Colonic mucosa (tissue), 4 donors: ENCODE results near the gene PTPRE. TPM values are rescaled to one million over a fixed set of nuclear protein-coding genes. Genes with fewer than 3 reads are reported as not detected.

ENCODE experiments used
- DNase-seq: peaks from one replicate; pipeline ENCODE4 v3.0.0-alpha.2; 2020
- H3K27ac ChIP-seq: fragments of 200-600 bp; one replicate; pipeline ENCODE4 v1.8.0; 2021
- H3K27me3 ChIP-seq: fragments of 200-600 bp; one replicate; pipeline ENCODE4 v1.8.0; 2021
- H3K36me3 ChIP-seq: fragments of 200-600 bp; one replicate; pipeline ENCODE4 v1.8.0; 2021
- H3K4me1 ChIP-seq: fragments of 200-600 bp; one replicate; pipeline ENCODE4 v1.8.0; 2021; ENCODE audit warnings: mild to moderate bottlenecking
- H3K4me3 ChIP-seq: fragments of 200-600 bp; one replicate; pipeline ENCODE4 v1.8.0; 2021
- H3K9ac ChIP-seq, 2 donors: one replicate each; pipeline ENCODE4 v1.7.0; 2013; ENCODE audit warnings: control low read depth in 2 of 2, low read depth in 2 of 2, low read length in 2 of 2
- H3K9me3 ChIP-seq: fragments of 200-600 bp; one replicate; pipeline ENCODE4 v1.8.0; 2021
- intact Hi-C: fragments of 100-400 bp; cut with DNase I; formaldehyde crosslinking; loops from one replicate; pipeline ENCODE4 v1.14.1; 2022
- total RNA-seq, 2 donors: library from RNA; stranded (reverse); fragmentation: NEBNext Ultra II Directional in 1 of 2; extraction: Animal tissue kit (Norgen Biotek cat#: 25700) in 1 of 2; gene quantifications; one replicate each; pipeline ENCODE4 v1.2.1, GENCODE V29; 2021
- TF ChIP-seq, protein P1 (sequence below): fragments of 200-600 bp; IDR thresholded peaks from one replicate; pipeline ENCODE4 v1.8.0; 2022; ENCODE audit warnings: antibody characterized with exemption, mild to moderate bottlenecking
- donor health status: healthy.
- donor health status: DM: no; HTN: no; CAD: no.
- donor health status: DM: no; HTN: no; CAD: no.

The PTPRE gene
- total RNA-seq, 2 donors from 2014 or later, result 15.9 to 18.8 TPM

- Histone ChIP-seq H3K36me3 (peaks cover 3% of the 10 kb centered on the region), H3K27me3 (no peaks in the 10 kb centered on the region), H3K9me3 (no peaks in the 10 kb centered on the region), H3K4me1 (no peaks in the 10 kb centered on the region), H3K4me3 (no peak overlapping the region), H3K9ac (no peak overlapping the region), H3K27ac (peak overlapping the region; percentile 56)
- intact Hi-C loops, result loop anchor here (10.0 kb wide), 1 partner anchor 48 kb away; no protein-coding TSS in a partner anchor
- DNase-seq, result no peak
- TF ChIP-seq, protein P1, sequence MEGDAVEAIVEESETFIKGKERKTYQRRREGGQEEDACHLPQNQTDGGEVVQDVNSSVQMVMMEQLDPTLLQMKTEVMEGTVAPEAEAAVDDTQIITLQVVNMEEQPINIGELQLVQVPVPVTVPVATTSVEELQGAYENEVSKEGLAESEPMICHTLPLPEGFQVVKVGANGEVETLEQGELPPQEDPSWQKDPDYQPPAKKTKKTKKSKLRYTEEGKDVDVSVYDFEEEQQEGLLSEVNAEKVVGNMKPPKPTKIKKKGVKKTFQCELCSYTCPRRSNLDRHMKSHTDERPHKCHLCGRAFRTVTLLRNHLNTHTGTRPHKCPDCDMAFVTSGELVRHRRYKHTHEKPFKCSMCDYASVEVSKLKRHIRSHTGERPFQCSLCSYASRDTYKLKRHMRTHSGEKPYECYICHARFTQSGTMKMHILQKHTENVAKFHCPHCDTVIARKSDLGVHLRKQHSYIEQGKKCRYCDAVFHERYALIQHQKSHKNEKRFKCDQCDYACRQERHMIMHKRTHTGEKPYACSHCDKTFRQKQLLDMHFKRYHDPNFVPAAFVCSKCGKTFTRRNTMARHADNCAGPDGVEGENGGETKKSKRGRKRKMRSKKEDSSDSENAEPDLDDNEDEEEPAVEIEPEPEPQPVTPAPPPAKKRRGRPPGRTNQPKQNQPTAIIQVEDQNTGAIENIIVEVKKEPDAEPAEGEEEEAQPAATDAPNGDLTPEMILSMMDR, result no peak
Observed at GRCh38 chr10:128062331-128062880, 155.5 kb downstream of the PTPRE start.

- Histone ChIP-seq H3K36me3 (peaks cover 3% of the 10 kb centered on the region), H3K9ac (peak overlapping the region in 1 of 2 donors; percentile 24), H3K4me3 (no peak overlapping the region), H3K4me1 (no peaks in the 10 kb centered on the region), H3K9me3 (no peaks in the 10 kb centered on the region), H3K27me3 (no peaks in the 10 kb centered on the region), H3K27ac (peak overlapping the region; percentile 56)
- intact Hi-C loops, result loop anchor here (10.0 kb wide), 1 partner anchor 48 kb away; no protein-coding TSS in a partner anchor
- DNase-seq, result no peak
- TF ChIP-seq, protein P1, result no peak
Observed at GRCh38 chr10:128062881-128063563, 156.1 kb downstream of the PTPRE start.

DNA sequence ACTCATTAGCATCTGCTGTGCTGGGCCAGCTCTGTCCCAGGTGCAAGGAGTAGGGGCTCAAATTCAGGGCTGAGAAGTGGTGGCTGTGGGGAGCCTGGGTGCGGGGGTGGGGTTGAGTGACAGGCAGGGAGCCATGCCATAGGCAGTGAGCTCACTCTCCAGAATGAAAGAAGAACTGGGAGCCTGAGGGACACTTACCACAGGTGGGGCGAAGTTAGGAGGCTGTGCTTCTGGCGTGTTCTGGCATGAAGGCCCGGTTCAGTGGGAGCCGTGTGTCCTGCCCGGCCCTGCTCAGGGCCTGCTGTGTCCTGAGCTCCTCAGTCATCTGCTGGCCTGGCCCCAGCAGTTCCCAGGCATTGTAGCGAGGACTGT lies 156.8 kb downstream of the PTPRE start:
- peak overlapping the region; percentile 18 to 22 for H3K9ac ChIP-seq
- TF ChIP-seq, protein P1, result no peak
- DNase-seq, result no peak
- no peaks in the 10 kb centered on the region for H3K9me3 ChIP-seq
- H3K4me1 ChIP-seq, result no peaks in the 10 kb centered on the region
- H3K4me3 ChIP-seq, result no peak overlapping the region
- peak overlapping the region; percentile 56 for H3K27ac ChIP-seq
- no peaks in the 10 kb centered on the region for H3K27me3 ChIP-seq
- H3K36me3 ChIP-seq, result peaks cover 3% of the 10 kb centered on the region
- intact Hi-C loops, result loop anchor here (10.0 kb wide), 1 partner anchor 49 kb away; no protein-coding TSS in a partner anchor

DNA sequence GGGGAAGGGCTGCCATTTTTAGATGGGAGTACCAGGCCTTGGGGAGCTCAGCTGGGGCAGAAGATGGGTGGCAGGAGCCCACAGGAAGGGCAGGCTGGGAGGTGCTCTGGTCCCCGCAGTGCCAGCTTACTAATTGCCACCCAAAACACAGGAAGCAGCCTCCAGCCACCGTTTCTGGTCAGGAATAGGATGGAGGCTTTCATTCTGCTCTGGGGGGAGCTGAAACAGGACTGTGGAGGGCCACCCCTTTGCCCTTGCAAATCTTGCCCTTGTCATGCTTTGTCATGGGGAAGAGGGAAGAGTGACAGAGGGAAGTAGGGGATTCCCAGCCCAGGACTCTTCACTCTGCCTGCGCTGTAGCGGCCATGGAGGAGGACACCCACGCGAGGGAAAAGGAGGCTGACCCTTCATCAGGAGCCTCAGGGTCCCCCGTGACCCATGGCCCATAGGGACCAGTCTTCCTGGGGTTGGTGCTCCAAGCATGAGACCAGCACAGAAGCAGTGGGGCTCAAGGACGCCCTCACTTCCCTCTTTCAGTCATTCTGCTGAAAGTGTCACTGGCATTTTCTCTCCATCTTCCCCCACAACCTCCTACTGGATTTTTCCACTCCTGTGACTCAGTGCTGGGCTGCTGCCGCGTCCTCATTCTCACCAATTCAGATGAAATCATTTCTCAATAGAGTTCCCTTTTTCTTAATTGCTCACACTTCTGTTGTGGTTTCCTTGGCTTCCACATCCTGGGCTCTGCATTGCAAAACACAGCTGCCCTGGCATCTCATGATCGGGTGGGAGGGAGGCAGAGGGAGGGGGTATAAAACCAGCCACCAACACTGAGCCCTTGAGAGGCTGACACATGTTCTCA lies 157.4 kb downstream of the PTPRE start:
- H3K4me3 ChIP-seq, result no peak overlapping the region

More for the DNA sequence above, 157.4 kb downstream of the PTPRE start:
- intact Hi-C loops, result loop anchor here (10.0 kb wide), 1 partner anchor 50 kb away; no protein-coding TSS in a partner anchor
- Histone ChIP-seq H3K4me1 (no peaks in the 10 kb centered on the region), H3K27me3 (no peaks in the 10 kb centered on the region), H3K27ac (peak overlapping the region; percentile 56), H3K9ac (peak overlapping the region; percentile 20 to 22), H3K36me3 (peaks cover 3% of the 10 kb centered on the region), H3K9me3 (no peaks in the 10 kb centered on the region)
- peak; percentile 38 for DNase-seq
- TF ChIP-seq, protein P1, result no peak
